Measurements from ENCODE around the gene EFCAB6.

The EFCAB6 gene

DNA sequence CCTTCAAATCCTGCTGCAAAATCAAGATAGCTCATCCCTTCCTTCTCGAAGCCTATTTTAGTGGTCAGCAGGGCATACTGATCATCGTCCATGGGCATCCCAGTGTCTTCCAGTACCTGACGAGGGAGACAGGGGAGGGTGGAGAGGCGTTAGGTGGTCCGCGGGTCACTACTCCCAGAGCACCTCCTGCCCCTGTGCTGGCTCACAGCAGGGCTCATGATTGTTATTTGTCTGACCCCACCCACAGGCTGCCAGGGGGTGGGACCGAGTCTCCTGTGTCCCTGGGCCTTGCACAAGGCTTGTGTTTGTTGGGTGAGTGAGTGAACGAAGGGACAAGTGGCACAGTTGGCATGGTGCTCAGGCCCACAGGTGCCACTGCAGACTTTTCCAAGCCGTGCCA, 177.0 kb downstream of the EFCAB6 start:
- no peaks in the 10 kb centered on the region for H3K9me3 ChIP-seq (ENCODE audit: control insufficient read depth, insufficient read depth, low read length)
- no peaks in the 10 kb centered on the region for H3K4me1 ChIP-seq (ENCODE audit: control insufficient read depth, insufficient read depth, low read length)
- H3K36me3 ChIP-seq (ENCODE audit: control insufficient read depth, insufficient read depth, low read length) = no peaks in the 10 kb centered on the region
- no peak overlapping the region for H3K9ac ChIP-seq (ENCODE audit: low read depth, low read length)
- no peaks in the 10 kb centered on the region for H3K27me3 ChIP-seq (ENCODE audit: control insufficient read depth, insufficient read depth, low read length)
- no peak overlapping the region for H3K4me3 ChIP-seq (ENCODE audit: low read depth, low read length)

DNA sequence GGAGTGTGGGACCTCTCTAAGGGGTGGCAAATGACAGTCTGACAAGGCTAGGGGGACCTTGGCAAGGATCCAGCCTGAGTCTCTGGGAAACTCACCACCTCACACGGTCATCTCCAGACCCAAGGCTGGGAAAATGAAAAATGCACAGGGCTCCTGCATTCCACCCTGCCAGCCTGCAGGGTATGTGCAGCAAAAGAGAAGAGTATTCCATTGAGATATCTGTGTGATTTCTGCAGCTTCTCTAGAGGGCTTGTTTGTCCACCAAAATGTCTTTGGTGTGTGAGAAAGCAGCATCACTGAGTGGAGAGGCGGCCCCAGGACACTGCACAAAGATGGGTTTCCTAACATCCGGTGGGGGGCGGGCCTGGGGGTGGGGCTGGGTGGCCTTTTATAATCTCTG, 177.8 kb downstream of the EFCAB6 start:
- no peak overlapping the region for H3K4me3 ChIP-seq (ENCODE audit: low read depth, low read length)
- no peaks in the 10 kb centered on the region for H3K36me3 ChIP-seq (ENCODE audit: control insufficient read depth, insufficient read depth, low read length)
- no peaks in the 10 kb centered on the region for H3K4me1 ChIP-seq (ENCODE audit: control insufficient read depth, insufficient read depth, low read length)
- H3K9ac ChIP-seq (ENCODE audit: low read depth, low read length) = no peak overlapping the region
- H3K9me3 ChIP-seq (ENCODE audit: control insufficient read depth, insufficient read depth, low read length) = no peaks in the 10 kb centered on the region
- H3K27me3 ChIP-seq (ENCODE audit: control insufficient read depth, insufficient read depth, low read length) = no peaks in the 10 kb centered on the region

DNA sequence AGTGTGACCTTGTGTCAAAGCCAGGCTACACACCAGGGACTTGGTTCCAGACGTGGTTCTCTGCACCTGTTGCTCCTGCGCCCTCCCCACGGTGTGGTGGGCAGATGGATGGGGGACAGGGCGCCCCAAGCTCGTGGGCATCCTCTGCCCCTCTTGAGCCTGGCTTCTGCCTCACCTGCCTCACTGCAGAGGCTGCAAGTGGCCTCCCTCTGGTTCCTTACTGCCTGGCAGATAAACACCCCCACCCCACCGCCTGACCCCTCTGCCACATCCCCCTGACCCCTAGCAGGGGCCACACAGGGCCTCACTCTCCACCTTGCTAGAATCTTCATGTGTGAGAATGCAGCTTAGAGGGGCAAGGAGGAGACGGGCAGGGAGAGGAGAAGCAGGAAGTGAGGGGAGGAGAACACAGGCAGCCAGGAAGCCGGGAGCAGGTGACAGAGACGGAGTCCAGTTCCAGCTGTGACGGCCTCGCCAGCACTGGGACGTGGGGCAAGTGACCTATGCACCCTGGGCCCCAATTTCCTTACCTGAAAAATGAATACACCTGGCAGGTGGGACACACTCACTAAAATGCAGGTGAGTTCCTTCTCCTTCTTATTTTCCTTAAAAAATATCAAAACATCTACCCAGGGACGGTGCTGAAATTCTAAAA, 178.3 kb downstream of the EFCAB6 start:
- no peaks in the 10 kb centered on the region for H3K9me3 ChIP-seq (ENCODE audit: control insufficient read depth, insufficient read depth, low read length)
- no peak overlapping the region for H3K4me3 ChIP-seq (ENCODE audit: low read depth, low read length)
- H3K36me3 ChIP-seq (ENCODE audit: control insufficient read depth, insufficient read depth, low read length) = no peaks in the 10 kb centered on the region
- no peaks in the 10 kb centered on the region for H3K27me3 ChIP-seq (ENCODE audit: control insufficient read depth, insufficient read depth, low read length)
- H3K9ac ChIP-seq (ENCODE audit: low read depth, low read length) = no peak overlapping the region
- no peaks in the 10 kb centered on the region for H3K4me1 ChIP-seq (ENCODE audit: control insufficient read depth, insufficient read depth, low read length)

DNA sequence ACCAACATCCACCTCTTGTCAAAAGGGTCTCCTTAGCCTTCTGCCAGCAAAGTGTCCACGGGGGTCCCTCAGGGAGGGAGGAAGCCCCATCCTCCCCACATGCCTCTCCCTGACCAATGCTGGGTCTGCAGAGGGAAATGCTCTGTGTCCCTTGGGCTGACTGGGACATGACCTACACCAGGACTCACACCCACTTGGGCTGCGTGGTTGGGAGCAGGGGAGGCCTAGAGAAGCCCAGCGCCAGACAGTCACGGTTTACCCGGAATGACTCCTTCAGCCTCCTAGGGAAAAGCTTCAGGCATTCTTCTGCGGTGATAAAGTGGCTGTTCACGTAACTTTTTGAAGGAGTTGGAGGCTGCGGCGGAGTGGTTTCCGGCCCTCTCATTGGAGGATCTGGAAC, 180.3 kb downstream of the EFCAB6 start:
- H3K27me3 ChIP-seq (ENCODE audit: control insufficient read depth, insufficient read depth, low read length) = no peaks in the 10 kb centered on the region

DNA sequence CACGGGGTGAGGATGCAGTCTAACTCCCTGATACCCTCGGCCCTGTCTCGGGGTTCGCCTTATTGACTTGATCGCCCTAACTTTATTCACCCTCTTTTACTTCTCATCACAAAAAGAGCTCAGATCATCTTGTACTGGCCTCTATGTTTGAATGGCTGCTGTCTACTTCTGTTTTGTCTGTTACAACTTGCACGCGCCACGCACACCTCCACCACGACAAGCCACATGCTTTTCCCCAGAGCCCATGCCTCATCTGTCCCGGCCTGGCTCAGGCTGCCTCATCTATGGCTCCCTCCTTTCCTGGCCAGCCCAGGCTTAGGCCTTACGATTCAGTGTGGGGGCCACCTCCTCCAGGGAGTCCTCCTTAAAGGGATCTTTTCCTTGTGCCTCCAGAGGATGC, 180.9 kb downstream of the EFCAB6 start:
- no peaks in the 10 kb centered on the region for H3K9me3 ChIP-seq (ENCODE audit: control insufficient read depth, insufficient read depth, low read length)
- H3K4me1 ChIP-seq (ENCODE audit: control insufficient read depth, insufficient read depth, low read length) = no peaks in the 10 kb centered on the region
- H3K27me3 ChIP-seq (ENCODE audit: control insufficient read depth, insufficient read depth, low read length) = no peaks in the 10 kb centered on the region
- H3K36me3 ChIP-seq (ENCODE audit: control insufficient read depth, insufficient read depth, low read length) = no peaks in the 10 kb centered on the region
- no peak overlapping the region for H3K9ac ChIP-seq (ENCODE audit: low read depth, low read length)
- H3K4me3 ChIP-seq (ENCODE audit: low read depth, low read length) = no peak overlapping the region

More for the DNA sequence above, 180.3 kb downstream of the EFCAB6 start:
- H3K9me3 ChIP-seq (ENCODE audit: control insufficient read depth, insufficient read depth, low read length) = no peaks in the 10 kb centered on the region
- no peaks in the 10 kb centered on the region for H3K4me1 ChIP-seq (ENCODE audit: control insufficient read depth, insufficient read depth, low read length)
- H3K36me3 ChIP-seq (ENCODE audit: control insufficient read depth, insufficient read depth, low read length) = no peaks in the 10 kb centered on the region
- H3K4me3 ChIP-seq (ENCODE audit: low read depth, low read length) = no peak overlapping the region
- no peak overlapping the region for H3K9ac ChIP-seq (ENCODE audit: low read depth, low read length)

DNA sequence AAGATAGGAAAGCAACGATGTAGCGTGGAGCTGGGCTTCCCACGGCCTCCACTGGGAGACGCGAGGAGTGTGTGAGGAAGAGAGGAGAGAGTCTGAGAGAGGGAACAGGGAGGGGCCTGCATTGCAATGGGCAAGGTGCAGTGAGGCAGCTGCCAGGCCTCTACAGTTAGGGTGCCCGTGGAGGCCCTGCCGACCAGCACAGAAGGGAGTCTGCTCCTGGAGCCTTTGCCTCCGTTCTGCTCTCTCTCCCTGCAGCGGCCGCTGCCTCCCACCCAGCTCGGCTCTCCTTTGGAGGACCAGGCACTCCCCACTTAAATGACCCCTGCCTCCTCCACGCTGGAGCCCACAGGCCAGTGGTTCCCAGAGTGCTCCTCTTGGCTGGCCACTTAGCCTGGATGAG, 181.7 kb downstream of the EFCAB6 start:
- Histone ChIP-seq H3K4me1 (ENCODE audit: control insufficient read depth, insufficient read depth, low read length) (no peaks in the 10 kb centered on the region), H3K9ac (ENCODE audit: low read depth, low read length) (no peak overlapping the region), H3K9me3 (ENCODE audit: control insufficient read depth, insufficient read depth, low read length) (no peaks in the 10 kb centered on the region), H3K27me3 (ENCODE audit: control insufficient read depth, insufficient read depth, low read length) (no peaks in the 10 kb centered on the region), H3K4me3 (ENCODE audit: low read depth, low read length) (no peak overlapping the region), H3K36me3 (ENCODE audit: control insufficient read depth, insufficient read depth, low read length) (no peaks in the 10 kb centered on the region)

DNA sequence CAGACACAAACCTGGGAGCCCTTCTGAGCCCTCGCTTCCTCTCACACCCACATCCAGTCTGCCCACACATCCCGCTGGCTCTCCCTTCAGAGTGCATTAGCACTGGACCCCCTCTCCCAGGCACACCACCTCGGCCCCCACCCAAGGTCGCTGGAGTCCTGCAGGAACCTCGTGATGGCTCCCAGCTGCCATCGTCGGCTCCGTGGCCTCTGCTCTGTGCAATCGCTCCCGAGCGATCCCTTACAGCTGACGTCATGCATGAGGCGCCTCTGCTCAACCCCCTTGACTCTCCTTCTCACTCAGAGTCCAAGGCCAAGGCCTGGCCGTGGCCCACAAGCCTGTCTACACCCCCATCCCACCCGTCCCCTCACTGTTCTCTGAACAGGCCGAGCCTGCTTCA, 183.9 kb downstream of the EFCAB6 start:
- Histone ChIP-seq H3K4me1 (ENCODE audit: control insufficient read depth, insufficient read depth, low read length) (no peaks in the 10 kb centered on the region), H3K9ac (ENCODE audit: low read depth, low read length) (no peak overlapping the region), H3K4me3 (ENCODE audit: low read depth, low read length) (no peak overlapping the region), H3K27me3 (ENCODE audit: control insufficient read depth, insufficient read depth, low read length) (no peaks in the 10 kb centered on the region), H3K36me3 (ENCODE audit: control insufficient read depth, insufficient read depth, low read length) (peaks cover 2% of the 10 kb centered on the region), H3K9me3 (ENCODE audit: control insufficient read depth, insufficient read depth, low read length) (no peaks in the 10 kb centered on the region)

DNA sequence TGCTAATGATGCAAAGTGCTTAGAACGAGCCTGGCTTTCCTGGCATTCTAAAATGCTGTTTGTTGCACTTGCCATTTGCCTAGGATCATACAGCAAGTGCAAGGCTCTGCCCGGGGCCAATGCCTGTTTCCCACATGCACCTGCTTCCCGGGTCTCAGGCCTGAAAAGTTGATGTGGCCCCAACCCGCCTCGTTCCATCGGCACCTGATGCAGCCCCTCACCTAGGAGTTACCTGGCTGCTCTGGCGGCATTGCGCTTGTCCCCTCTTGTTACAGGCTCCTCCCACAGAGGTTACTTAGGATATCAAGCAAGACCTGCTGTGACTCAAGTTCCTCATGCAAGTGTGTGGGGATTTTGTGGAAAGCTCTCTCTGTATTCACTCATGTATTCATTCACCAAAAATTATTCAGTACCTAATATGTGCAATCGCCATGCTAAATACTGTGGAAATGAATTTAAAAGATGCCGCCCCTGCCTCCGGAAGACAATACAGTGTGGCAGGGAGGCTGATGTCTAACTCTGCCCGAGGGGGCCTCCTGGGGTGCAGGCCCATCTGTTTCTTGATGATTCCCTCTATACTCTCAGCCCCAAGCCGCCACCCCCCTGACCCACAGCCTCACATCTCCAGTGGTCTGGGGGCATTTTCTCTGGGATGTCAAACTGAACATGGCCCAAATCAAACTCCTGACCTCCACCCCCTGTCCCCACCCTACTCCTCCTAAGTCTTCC, 184.5 kb downstream of the EFCAB6 start:
- no peak overlapping the region for H3K4me3 ChIP-seq (ENCODE audit: low read depth, low read length)

DNA sequence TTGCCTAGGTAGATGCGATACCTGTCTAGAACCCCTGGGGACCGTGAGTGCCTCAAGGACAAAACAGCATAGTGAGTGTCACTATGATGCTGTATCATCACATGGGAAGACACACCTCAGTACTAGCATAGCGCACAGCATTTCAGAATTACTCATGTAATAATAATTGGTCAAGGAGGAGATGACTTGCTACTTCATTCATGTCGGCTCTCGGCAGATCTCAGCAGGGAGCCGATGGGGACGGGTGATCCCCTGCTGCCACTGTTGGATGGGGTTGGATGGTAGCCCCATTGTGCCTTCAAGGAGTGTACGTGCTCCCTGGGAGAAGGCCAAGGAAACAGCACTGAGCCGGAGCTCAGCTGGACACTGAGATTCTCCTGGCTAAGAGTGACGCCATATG, 186.9 kb downstream of the EFCAB6 start:
- Histone ChIP-seq H3K27me3 (ENCODE audit: control insufficient read depth, insufficient read depth, low read length) (no peaks in the 10 kb centered on the region), H3K4me1 (ENCODE audit: control insufficient read depth, insufficient read depth, low read length) (no peaks in the 10 kb centered on the region), H3K4me3 (ENCODE audit: low read depth, low read length) (no peak overlapping the region), H3K9me3 (ENCODE audit: control insufficient read depth, insufficient read depth, low read length) (no peaks in the 10 kb centered on the region), H3K9ac (ENCODE audit: low read depth, low read length) (no peak overlapping the region), H3K36me3 (ENCODE audit: control insufficient read depth, insufficient read depth, low read length) (peaks cover 2% of the 10 kb centered on the region)

More for the DNA sequence above, 184.5 kb downstream of the EFCAB6 start:
- Histone ChIP-seq H3K9me3 (ENCODE audit: control insufficient read depth, insufficient read depth, low read length) (no peaks in the 10 kb centered on the region), H3K27me3 (ENCODE audit: control insufficient read depth, insufficient read depth, low read length) (no peaks in the 10 kb centered on the region), H3K9ac (ENCODE audit: low read depth, low read length) (no peak overlapping the region), H3K4me1 (ENCODE audit: control insufficient read depth, insufficient read depth, low read length) (no peaks in the 10 kb centered on the region), H3K36me3 (ENCODE audit: control insufficient read depth, insufficient read depth, low read length) (peaks cover 2% of the 10 kb centered on the region)

DNA sequence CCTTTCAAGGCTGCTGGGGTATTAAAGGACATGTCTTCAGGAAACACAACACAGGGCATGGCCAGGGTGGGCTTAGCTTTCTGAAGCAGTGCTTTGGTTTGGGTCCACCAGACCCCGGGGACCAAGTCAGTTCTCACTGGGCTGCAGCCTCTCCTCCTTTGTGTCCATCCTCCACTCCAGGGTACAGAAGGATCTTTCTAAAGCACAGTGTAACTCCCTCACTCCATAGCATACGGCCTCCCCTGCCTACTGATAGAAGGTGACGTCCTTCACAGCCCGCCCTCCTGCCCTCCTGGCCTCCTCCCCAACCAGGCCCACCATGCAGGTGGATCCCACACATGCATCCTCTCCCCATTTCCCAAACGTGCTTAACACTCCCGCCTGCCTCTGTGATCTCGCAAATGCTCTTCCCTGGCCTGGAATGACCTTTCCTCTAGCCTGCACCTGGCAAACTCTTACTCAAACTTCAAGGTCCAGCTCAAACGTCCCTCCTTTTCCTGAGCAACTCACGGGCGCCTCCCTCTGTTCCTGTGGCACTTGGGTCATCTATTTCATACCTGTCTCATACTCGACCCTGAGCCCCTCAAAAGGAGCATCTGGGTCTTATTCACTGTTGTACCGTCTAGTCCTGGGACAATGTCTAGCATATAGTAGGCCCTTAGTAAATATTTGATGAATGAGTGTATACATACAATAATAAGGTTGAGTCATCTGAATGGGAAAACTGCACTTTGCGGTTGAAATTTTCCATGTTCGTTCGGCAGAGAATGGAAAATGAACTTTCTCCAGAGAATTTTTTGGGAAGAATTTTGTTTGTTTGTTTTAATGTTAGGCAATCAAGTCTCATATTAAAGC, 187.7 kb downstream of the EFCAB6 start:
- no peak overlapping the region for H3K4me3 ChIP-seq (ENCODE audit: low read depth, low read length)
- H3K4me1 ChIP-seq (ENCODE audit: control insufficient read depth, insufficient read depth, low read length) = no peaks in the 10 kb centered on the region
- no peaks in the 10 kb centered on the region for H3K27me3 ChIP-seq (ENCODE audit: control insufficient read depth, insufficient read depth, low read length)
- no peaks in the 10 kb centered on the region for H3K9me3 ChIP-seq (ENCODE audit: control insufficient read depth, insufficient read depth, low read length)
- H3K9ac ChIP-seq (ENCODE audit: low read depth, low read length) = no peak overlapping the region
- H3K36me3 ChIP-seq (ENCODE audit: control insufficient read depth, insufficient read depth, low read length) = peaks cover 2% of the 10 kb centered on the region

DNA sequence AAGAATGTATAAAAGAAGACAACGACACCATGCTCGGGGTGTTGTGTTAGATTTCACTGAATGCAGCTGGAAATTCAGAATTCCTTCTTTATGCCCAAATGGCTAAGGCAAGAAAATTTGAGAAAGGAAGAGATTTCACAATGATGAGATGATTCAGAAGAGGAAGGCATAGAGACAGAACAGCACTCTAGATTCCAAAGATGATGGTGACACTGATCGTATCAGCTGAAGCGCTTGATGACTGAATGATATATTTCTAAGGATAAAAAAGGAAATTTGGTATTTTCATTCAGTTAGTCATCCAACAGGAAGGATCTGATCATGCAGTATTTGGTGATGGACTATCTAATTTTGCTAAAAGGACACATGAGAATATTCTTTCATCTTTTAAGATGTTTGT, 189.2 kb downstream of the EFCAB6 start:
- H3K4me1 ChIP-seq (ENCODE audit: control insufficient read depth, insufficient read depth, low read length) = no peaks in the 10 kb centered on the region

More for the DNA sequence above, 189.2 kb downstream of the EFCAB6 start:
- H3K9me3 ChIP-seq (ENCODE audit: control insufficient read depth, insufficient read depth, low read length) = no peaks in the 10 kb centered on the region
- peaks cover 2% of the 10 kb centered on the region for H3K36me3 ChIP-seq (ENCODE audit: control insufficient read depth, insufficient read depth, low read length)
- no peaks in the 10 kb centered on the region for H3K27me3 ChIP-seq (ENCODE audit: control insufficient read depth, insufficient read depth, low read length)
- H3K4me3 ChIP-seq (ENCODE audit: low read depth, low read length) = no peak overlapping the region
- no peak overlapping the region for H3K9ac ChIP-seq (ENCODE audit: low read depth, low read length)

All from iPS-15b (cell line).